Islet of Langerhans (tissue), 1 donor: ENCODE results near the gene SAC3D1.

Source experiments
- FAIRE-seq: peaks from one replicate; lab custom pipeline; 2011; peaks lifted over from hg19 to GRCh38; lab: Jason Lieb, UNC

The SAC3D1 gene

GRCh38 chr11:65026810-65027209 is 14.2 kb upstream of the SAC3D1 start:
- no peak for FAIRE-seq

- no peak for FAIRE-seq
These were observed 13.6 kb upstream of the SAC3D1 start, which contains the start of gene SNX15 for GRCh38 chr11:65027213-65028067. SNX15 (plus strand) TSS chr11:65027439; CDS start chr11:65027538, 99 bp downstream.

- no peak for FAIRE-seq
These were observed 8.8 kb upstream of the SAC3D1 start for GRCh38 chr11:65032216-65032615.

GRCh38 chr11:65034423-65034822 is 6.6 kb upstream of the SAC3D1 start:
- FAIRE-seq, result no peak

GRCh38 chr11:65035579-65035978 is 5.4 kb upstream of the SAC3D1 start:
- FAIRE-seq, result no peak

GRCh38 chr11:65036931-65037330 is 4.1 kb upstream of the SAC3D1 start:
- no peak for FAIRE-seq

GRCh38 chr11:65040520-65040846 is 527 bp upstream of the SAC3D1 start:
- FAIRE-seq, result peak; percentile 41

GRCh38 chr11:65042891-65043290 is 1.9 kb downstream of the SAC3D1 start:
- no peak for FAIRE-seq

GRCh38 chr11:65043881-65044501 is 3.0 kb downstream of the SAC3D1 start:
- no peak for FAIRE-seq

GRCh38 chr11:65045061-65045460 is 4.1 kb downstream of the SAC3D1 start:
- FAIRE-seq, result no peak

GRCh38 chr11:65045728-65046127 is 4.7 kb downstream of the SAC3D1 start:
- no peak for FAIRE-seq

- FAIRE-seq, result no peak
These were observed 6.8 kb downstream of the SAC3D1 start for GRCh38 chr11:65047581-65048422.

- no peak for FAIRE-seq
These were observed 10.4 kb downstream of the SAC3D1 start for GRCh38 chr11:65051398-65051858.

GRCh38 chr11:65053827-65054508 is 13.0 kb downstream of the SAC3D1 start:
- no peak for FAIRE-seq

- FAIRE-seq, result no peak
These were observed 14.5 kb downstream of the SAC3D1 start for GRCh38 chr11:65055538-65055937.

- no peak for FAIRE-seq
These were observed 16.0 kb downstream of the SAC3D1 start for GRCh38 chr11:65056999-65057398.

- FAIRE-seq, result no peak
These were observed 16.5 kb downstream of the SAC3D1 start for GRCh38 chr11:65057526-65057925.

- no peak for FAIRE-seq
These were observed 17.0 kb downstream of the SAC3D1 start for GRCh38 chr11:65058012-65058411.

GRCh38 chr11:65058419-65059054 is 17.5 kb downstream of the SAC3D1 start, which contains the start of gene NAALADL1:
NAALADL1 (minus strand) TSS chr11:65058553; CDS start chr11:65058521, 32 bp downstream.
- no peak for FAIRE-seq

- no peak for FAIRE-seq
These were observed 18.5 kb downstream of the SAC3D1 start for GRCh38 chr11:65059523-65059922.
